NCI-H82 treated with DMSO at 0.1 percent for 48 hours (cell line): ENCODE data around the gene IL1RN.
"Not testable (repeated sequence)": the region's sequence is repeated elsewhere in the genome, so short reads cannot be mapped to it uniquely, and the experiment has no call there.

Experiments used
- DNase-seq: peaks from one replicate; lab custom pipeline; 2025; ENCODE audit not compliant: unreplicated experiment; lab: John Stamatoyannopoulos, UW

The IL1RN gene

GRCh38 chr2:113126845-113127645, at the start of gene IL1RN:
TSS of gene IL1RN (plus strand) at chr2:113127598. CDS start at chr2:113127625, 27 bp downstream.
- no peak for DNase-seq

GRCh38 chr2:113077921-113078320, 49.5 kb upstream of the IL1RN start:
- no peak for DNase-seq

GRCh38 chr2:113078350-113078839, 49.0 kb upstream of the IL1RN start:
- DNase-seq, result no peak

- no peak for DNase-seq
Measured at GRCh38 chr2:113079131-113079530, 48.3 kb upstream of the IL1RN start.

- peak; percentile 36 for DNase-seq
Measured at GRCh38 chr2:113080134-113080533, 47.3 kb upstream of the IL1RN start.

- no peak for DNase-seq
Measured at GRCh38 chr2:113081488-113082210, 45.7 kb upstream of the IL1RN start.

GRCh38 chr2:113083296-113083695, 44.1 kb upstream of the IL1RN start:
- no peak for DNase-seq

- DNase-seq, result no peak
Measured at GRCh38 chr2:113084249-113085000, 43.0 kb upstream of the IL1RN start.

- DNase-seq, result no peak
Measured at GRCh38 chr2:113085542-113085941, 41.9 kb upstream of the IL1RN start.

- no peak for DNase-seq
Measured at GRCh38 chr2:113088213-113088992, 39.0 kb upstream of the IL1RN start.

GRCh38 chr2:113089916-113090315, 37.5 kb upstream of the IL1RN start:
- no peak for DNase-seq

- no peak for DNase-seq
Measured at GRCh38 chr2:113091231-113091896, 36.0 kb upstream of the IL1RN start.

- no peak for DNase-seq
Measured at GRCh38 chr2:113092864-113093612, 34.4 kb upstream of the IL1RN start.

GRCh38 chr2:113093613-113093977, 33.8 kb upstream of the IL1RN start:
- no peak for DNase-seq

GRCh38 chr2:113096306-113096705, 31.1 kb upstream of the IL1RN start:
- DNase-seq, result not testable (repeated sequence)

- not testable (repeated sequence) for DNase-seq
Measured at GRCh38 chr2:113096842-113097618, 30.4 kb upstream of the IL1RN start.

- DNase-seq, result no peak
Measured at GRCh38 chr2:113098041-113098440, 29.4 kb upstream of the IL1RN start.

GRCh38 chr2:113098532-113098931, 28.9 kb upstream of the IL1RN start:
- no peak for DNase-seq

- no peak for DNase-seq
Measured at GRCh38 chr2:113102133-113102532, 25.3 kb upstream of the IL1RN start.
